HL-60 (cell line): ENCODE data around the gene MAPK10.

ENCODE experiments used
- DNase-seq, 2 experiments: peaks; one replicate each; pipeline ENCODE4 v3.0.0-alpha.2; 2010 to 2020; ENCODE audit warnings: low read depth in 1 of 2, low spot score in 1 of 2
- H3K27ac ChIP-seq: fragments of 250-450 bp; sonication (Bioruptor Pico); replicated peaks from 2 replicates; pipeline ENCODE4 v1.5.1; 2020; ENCODE audit warnings: mild to moderate bottlenecking, moderate library complexity
- H3K27me3 ChIP-seq: fragments of 250-450 bp; sonication (Bioruptor Pico); 2 replicates; pipeline ENCODE4 v1.5.1; 2021; ENCODE audit warnings: mild to moderate bottlenecking, moderate library complexity; ENCODE audit not compliant: insufficient read depth, poor library complexity, severe bottlenecking
- H3K4me3 ChIP-seq: replicated peaks from 2 replicates; pipeline ENCODE4 v1.5.1; 2011; ENCODE audit warnings: mild to moderate bottlenecking, control low read depth, low read length; ENCODE audit not compliant: insufficient read depth
- GABPA ChIP-seq: IDR thresholded peaks from 2 replicates; pipeline ENCODE4 v1.6.1; 2012; ENCODE audit warnings: low read depth
- POLR2AphosphoS5 ChIP-seq: IDR thresholded peaks from 2 replicates; pipeline ENCODE4 v1.6.1; 2012; ENCODE audit warnings: low read depth
- REST ChIP-seq: IDR thresholded peaks from 2 replicates; pipeline ENCODE4 v1.6.1; 2012; ENCODE audit warnings: low read depth; ENCODE audit not compliant: insufficient replicate concordance
- SPI1 ChIP-seq: IDR thresholded peaks from 2 replicates; pipeline ENCODE4 v1.6.1; 2012; ENCODE audit warnings: low read depth, mild to moderate bottlenecking, borderline replicate concordance
- TF ChIP-seq, protein P1 (sequence below): IDR thresholded peaks from one replicate; pipeline ENCODE4 v1.5.1; 2011; ENCODE audit warnings: low read length, control low read depth, inconsistent platforms; ENCODE audit not compliant: insufficient read depth

MAPK10 gene

DNA sequence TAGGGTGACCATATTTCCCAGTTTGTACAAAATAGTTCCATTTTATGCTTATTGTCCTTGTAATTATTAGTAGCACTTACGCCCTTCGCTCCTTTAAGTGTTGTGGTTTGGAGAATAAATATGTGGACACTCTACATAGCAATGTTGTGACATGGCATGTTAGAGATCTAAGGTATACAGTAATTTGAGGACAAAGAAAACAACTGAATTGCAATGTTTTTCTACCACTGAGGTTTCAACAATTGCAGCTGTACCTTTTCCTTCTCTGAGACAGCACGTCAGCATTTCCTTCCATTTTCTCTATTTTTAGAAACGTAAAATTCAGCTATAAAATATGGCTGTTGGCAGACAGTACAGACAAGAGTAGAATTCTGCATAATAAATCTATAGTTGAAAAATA is 323.1 kb downstream of the MAPK10 start:
- no peak for DNase-seq
- TF ChIP-seq GABPA = no peak
- no peak for TF ChIP-seq POLR2AphosphoS5
- Histone ChIP-seq H3K27me3 (no peaks in the 10 kb centered on the region), H3K27ac (no peak overlapping the region), H3K4me3 (no peak overlapping the region)

GRCh38 chr4:86035688-86036087 is 324.2 kb downstream of the MAPK10 start:
- Histone ChIP-seq H3K27ac (no peak overlapping the region), H3K4me3 (no peak overlapping the region), H3K27me3 (no peaks in the 10 kb centered on the region)
- TF ChIP-seq GABPA (no peak), POLR2AphosphoS5 (no peak), SPI1 (no peak), REST (no peak)
- TF ChIP-seq, protein P1, sequence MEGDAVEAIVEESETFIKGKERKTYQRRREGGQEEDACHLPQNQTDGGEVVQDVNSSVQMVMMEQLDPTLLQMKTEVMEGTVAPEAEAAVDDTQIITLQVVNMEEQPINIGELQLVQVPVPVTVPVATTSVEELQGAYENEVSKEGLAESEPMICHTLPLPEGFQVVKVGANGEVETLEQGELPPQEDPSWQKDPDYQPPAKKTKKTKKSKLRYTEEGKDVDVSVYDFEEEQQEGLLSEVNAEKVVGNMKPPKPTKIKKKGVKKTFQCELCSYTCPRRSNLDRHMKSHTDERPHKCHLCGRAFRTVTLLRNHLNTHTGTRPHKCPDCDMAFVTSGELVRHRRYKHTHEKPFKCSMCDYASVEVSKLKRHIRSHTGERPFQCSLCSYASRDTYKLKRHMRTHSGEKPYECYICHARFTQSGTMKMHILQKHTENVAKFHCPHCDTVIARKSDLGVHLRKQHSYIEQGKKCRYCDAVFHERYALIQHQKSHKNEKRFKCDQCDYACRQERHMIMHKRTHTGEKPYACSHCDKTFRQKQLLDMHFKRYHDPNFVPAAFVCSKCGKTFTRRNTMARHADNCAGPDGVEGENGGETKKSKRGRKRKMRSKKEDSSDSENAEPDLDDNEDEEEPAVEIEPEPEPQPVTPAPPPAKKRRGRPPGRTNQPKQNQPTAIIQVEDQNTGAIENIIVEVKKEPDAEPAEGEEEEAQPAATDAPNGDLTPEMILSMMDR = no peak
- no peak for DNase-seq

DNA sequence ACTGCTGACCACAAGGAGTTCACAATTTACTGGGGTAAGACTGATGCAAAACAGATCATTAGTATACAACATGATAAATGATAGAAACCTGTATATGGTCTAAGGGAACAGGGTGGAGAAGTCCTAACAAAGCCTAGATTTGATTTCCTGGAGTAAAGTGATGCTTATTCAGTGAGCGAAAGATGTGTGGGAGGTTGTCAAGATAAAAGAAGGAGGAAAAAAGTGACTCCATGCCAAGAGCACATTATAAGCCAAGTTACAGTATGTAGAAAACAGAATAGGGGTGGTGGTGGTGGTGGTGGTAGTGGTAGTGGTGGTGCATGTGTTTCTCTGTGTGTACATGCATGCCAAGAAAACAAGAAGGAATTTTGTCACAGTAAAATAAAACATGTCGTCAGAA is 325.2 kb downstream of the MAPK10 start:
- no peaks in the 10 kb centered on the region for H3K27me3 ChIP-seq
- no peak for TF ChIP-seq GABPA
- TF ChIP-seq SPI1 = no peak
- TF ChIP-seq REST = no peak
- no peak for TF ChIP-seq POLR2AphosphoS5
- TF ChIP-seq, protein P1 = no peak
- DNase-seq = no peak
- H3K4me3 ChIP-seq = no peak overlapping the region
- H3K27ac ChIP-seq = no peak overlapping the region

DNA sequence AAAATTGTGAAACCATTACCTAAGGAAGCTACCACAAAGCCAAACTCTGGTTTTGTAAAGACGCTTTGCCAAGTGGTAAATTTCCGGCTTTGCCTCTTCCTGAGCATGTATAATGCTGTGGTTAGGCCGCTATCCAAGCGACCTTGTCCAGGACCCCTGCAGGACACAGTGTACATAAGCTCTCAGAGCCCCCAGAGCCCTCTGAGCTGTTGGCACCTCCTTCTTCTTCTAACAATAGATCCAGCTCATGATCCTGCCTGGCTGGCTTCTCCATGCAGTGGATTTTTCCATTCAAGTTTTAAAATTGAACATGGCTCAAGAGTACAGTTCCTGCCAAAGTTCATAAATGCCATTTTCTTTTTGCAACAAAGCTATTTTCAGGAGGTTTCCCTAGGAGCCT is 326.7 kb downstream of the MAPK10 start:
- H3K27me3 ChIP-seq = no peaks in the 10 kb centered on the region
- TF ChIP-seq GABPA (no peak), REST (no peak), SPI1 (no peak), POLR2AphosphoS5 (no peak)
- TF ChIP-seq, protein P1 = no peak
- H3K27ac ChIP-seq = peak overlapping the region; percentile 40
- DNase-seq = peak in 1 of 2 experiments; percentile 3
- no peak overlapping the region for H3K4me3 ChIP-seq
